ENCODE data around the gene ISCU.

Gene ISCU

DNA sequence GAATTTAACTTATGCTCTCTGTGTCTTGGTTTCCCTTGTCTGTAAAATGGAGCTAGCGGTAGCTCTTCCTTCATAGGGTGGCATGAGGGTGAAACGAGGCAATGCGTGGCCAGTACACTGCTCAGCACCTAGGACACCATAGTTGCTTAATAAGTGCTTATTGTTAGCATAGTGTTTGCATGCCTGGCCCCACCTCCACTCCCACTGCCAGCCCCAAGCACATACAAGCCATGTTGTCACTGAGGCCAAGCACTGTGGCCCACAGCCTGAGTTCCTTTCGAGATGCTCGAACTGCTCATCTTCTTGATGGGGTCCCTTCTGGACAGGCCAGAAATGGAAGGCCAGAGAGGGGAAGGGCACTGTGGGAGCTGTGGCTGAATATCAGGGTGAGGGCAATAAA is 46.5 kb upstream of the ISCU start:
- H3K9ac ChIP-seq (ENCODE audit: low read length), result peak overlapping the region; percentile 84
- H3K4me3 ChIP-seq (ENCODE audit: low read length), result peak overlapping the region; percentile 96
- no peak overlapping the region for H2AFZ ChIP-seq (ENCODE audit: low read depth, low read length)
- 0 out of 2 replicates have a peak, but pooled peaks cover 3% of the 10 kb centered on the region for H4K20me1 ChIP-seq (ENCODE audit: insufficient read depth, low read length)
- TF ChIP-seq, protein P1, sequence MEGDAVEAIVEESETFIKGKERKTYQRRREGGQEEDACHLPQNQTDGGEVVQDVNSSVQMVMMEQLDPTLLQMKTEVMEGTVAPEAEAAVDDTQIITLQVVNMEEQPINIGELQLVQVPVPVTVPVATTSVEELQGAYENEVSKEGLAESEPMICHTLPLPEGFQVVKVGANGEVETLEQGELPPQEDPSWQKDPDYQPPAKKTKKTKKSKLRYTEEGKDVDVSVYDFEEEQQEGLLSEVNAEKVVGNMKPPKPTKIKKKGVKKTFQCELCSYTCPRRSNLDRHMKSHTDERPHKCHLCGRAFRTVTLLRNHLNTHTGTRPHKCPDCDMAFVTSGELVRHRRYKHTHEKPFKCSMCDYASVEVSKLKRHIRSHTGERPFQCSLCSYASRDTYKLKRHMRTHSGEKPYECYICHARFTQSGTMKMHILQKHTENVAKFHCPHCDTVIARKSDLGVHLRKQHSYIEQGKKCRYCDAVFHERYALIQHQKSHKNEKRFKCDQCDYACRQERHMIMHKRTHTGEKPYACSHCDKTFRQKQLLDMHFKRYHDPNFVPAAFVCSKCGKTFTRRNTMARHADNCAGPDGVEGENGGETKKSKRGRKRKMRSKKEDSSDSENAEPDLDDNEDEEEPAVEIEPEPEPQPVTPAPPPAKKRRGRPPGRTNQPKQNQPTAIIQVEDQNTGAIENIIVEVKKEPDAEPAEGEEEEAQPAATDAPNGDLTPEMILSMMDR (IDR thresholded peaks at IDR 0.05; ENCODE audit: low read depth, low read length), result no peak
- no peak for TF ChIP-seq EZH2phosphoT487 (IDR thresholded peaks at IDR 0.05; ENCODE audit: low read depth)
- H3K4me2 ChIP-seq (ENCODE audit: low read length), result peak overlapping the region; percentile 85
- peaks cover 31% of the 10 kb centered on the region for H3K4me1 ChIP-seq (ENCODE audit: low read length)
- H3K27me3 ChIP-seq (ENCODE audit: low read depth, low read length), result no peaks in the 10 kb centered on the region
- peaks cover 38% of the 10 kb centered on the region for H3K36me3 ChIP-seq (replicated peaks; ENCODE audit: low read depth, low read length)
- H3K9me3 ChIP-seq (ENCODE audit: insufficient read depth, low read length), result no peaks in the 10 kb centered on the region
- H3K27ac ChIP-seq (ENCODE audit: low read length), result peak overlapping the region; percentile 49
- H3K79me2 ChIP-seq (ENCODE audit: low read length), result peaks cover 12% of the 10 kb centered on the region

DNA sequence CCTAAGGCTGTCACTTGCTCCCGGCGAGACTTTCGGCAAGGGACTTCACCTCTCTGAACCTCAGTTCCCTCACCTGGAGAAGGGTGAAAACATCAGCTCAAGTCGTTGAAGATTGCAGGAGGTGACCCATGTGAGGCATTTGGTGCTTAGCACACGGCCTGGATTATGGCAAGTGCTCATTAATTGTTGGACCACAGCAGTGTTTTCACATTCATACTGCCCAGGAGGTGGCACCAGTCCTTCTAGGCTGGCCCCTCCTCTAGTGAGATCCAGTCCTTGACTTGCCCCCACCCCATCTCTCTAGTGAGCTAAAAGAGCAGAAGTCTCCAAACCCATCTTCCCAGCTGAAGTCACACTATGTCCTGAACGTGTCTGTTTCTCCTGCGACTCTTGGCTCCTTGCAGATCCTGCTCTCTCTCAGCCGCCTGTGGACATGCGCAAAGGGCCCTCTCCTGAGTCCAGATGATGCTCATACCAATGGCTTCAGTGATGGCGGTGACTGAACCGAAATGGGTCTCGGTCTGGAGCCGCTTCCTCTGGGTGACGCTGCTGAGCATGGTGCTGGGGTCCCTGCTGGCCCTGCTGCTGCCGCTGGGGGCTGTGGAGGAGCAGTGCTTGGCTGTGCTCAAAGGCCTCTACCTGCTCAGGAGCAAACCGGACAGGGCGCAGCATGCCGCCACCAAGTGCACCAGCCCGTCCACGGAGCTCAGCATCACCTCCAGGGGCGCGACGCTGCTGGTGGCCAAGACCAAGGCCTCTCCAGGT is 45.7 kb upstream of the ISCU start:
- TF ChIP-seq, protein P1 (IDR thresholded peaks at IDR 0.05; ENCODE audit: low read depth, low read length), result peak; percentile 15
- no peak for TF ChIP-seq EZH2phosphoT487 (IDR thresholded peaks at IDR 0.05; ENCODE audit: low read depth)
- 0 out of 2 replicates have a peak, but pooled peaks cover 3% of the 10 kb centered on the region for H4K20me1 ChIP-seq (ENCODE audit: insufficient read depth, low read length)

GRCh38 chr12:108517288-108518100 is 44.9 kb upstream of the ISCU start:
- H3K4me2 ChIP-seq (ENCODE audit: low read length), result no peak overlapping the region
- H3K27ac ChIP-seq (ENCODE audit: low read length), result no peak overlapping the region
- 0 out of 2 replicates have a peak, but pooled peaks cover 5% of the 10 kb centered on the region for H4K20me1 ChIP-seq (ENCODE audit: insufficient read depth, low read length)
- TF ChIP-seq EZH2phosphoT487 (IDR thresholded peaks at IDR 0.05; ENCODE audit: low read depth), result no peak
- TF ChIP-seq, protein P1 (IDR thresholded peaks at IDR 0.05; ENCODE audit: low read depth, low read length), result no peak
- no peak overlapping the region for H2AFZ ChIP-seq (ENCODE audit: low read depth, low read length)
- peaks cover 12% of the 10 kb centered on the region for H3K79me2 ChIP-seq (ENCODE audit: low read length)
- H3K9me3 ChIP-seq (ENCODE audit: insufficient read depth, low read length), result no peaks in the 10 kb centered on the region
- peaks cover 52% of the 10 kb centered on the region for H3K36me3 ChIP-seq (replicated peaks; ENCODE audit: low read depth, low read length)
- peaks cover 16% of the 10 kb centered on the region for H3K4me1 ChIP-seq (ENCODE audit: low read length)
- no peak overlapping the region for H3K9ac ChIP-seq (ENCODE audit: low read length)
- no peak overlapping the region for H3K4me3 ChIP-seq (ENCODE audit: low read length)
- H3K27me3 ChIP-seq (ENCODE audit: low read depth, low read length), result no peaks in the 10 kb centered on the region

More for the DNA sequence above, 45.7 kb upstream of the ISCU start:
- no peak overlapping the region for H3K27ac ChIP-seq (ENCODE audit: low read length)
- no peak overlapping the region for H2AFZ ChIP-seq (ENCODE audit: low read depth, low read length)
- no peak overlapping the region for H3K4me3 ChIP-seq (ENCODE audit: low read length)
- H3K36me3 ChIP-seq (replicated peaks; ENCODE audit: low read depth, low read length), result peaks cover 46% of the 10 kb centered on the region
- H3K4me2 ChIP-seq (ENCODE audit: low read length), result peak overlapping the region; percentile 85; the same call in 1 of the 2 replicates
- H3K4me1 ChIP-seq (ENCODE audit: low read length), result peaks cover 24% of the 10 kb centered on the region
- H3K27me3 ChIP-seq (ENCODE audit: low read depth, low read length), result no peaks in the 10 kb centered on the region
- H3K9me3 ChIP-seq (ENCODE audit: insufficient read depth, low read length), result no peaks in the 10 kb centered on the region
- H3K9ac ChIP-seq (ENCODE audit: low read length), result no peak overlapping the region
- H3K79me2 ChIP-seq (ENCODE audit: low read length), result peaks cover 12% of the 10 kb centered on the region

Measured in OCI-LY3 (cell line).